Measurements from ENCODE around the gene KRTAP4-5.

- TF ChIP-seq CTCF (IDR thresholded peaks at IDR 0.05), result no peak
- no peak for TF ChIP-seq ZFX (IDR thresholded peaks at IDR 0.05; ENCODE audit: borderline replicate concordance)
Measured at GRCh38 chr17:41151525-41151924, 1.9 kb upstream of the KRTAP4-5 start.
